Smooth muscle cell (in vitro differentiated cells): ENCODE data around the gene SNAP47. TPM values are rescaled to one million over a fixed set of nuclear protein-coding genes. Genes with fewer than 3 reads are reported as not detected.

Experiments used
- DNase-seq: peaks from one replicate; lab custom pipeline; 2025; ENCODE audit not compliant: unreplicated experiment; lab: John Stamatoyannopoulos, UW
- H2AFZ ChIP-seq: fragments of 200-600 bp; sonication (generic); 2 replicates; pipeline ENCODE4 v1.6.0; 2016; ENCODE audit warnings: antibody characterized with exemption, low read depth, mild to moderate bottlenecking
- H3F3A ChIP-seq: fragments of 200-600 bp; sonication (generic); 2 replicates; pipeline ENCODE4 v1.6.0; 2017; ENCODE audit warnings: antibody characterized with exemption, low read depth
- H3K27ac ChIP-seq: fragments of 200-600 bp; sonication (generic); 2 replicates; pipeline ENCODE4 v1.5.1; 2016; ENCODE audit warnings: low read depth, mild to moderate bottlenecking
- H3K27me3 ChIP-seq: fragments of 200-600 bp; sonication (generic); 2 replicates; pipeline ENCODE4 v1.6.1; 2016; ENCODE audit warnings: low read depth, mild to moderate bottlenecking
- H3K36me3 ChIP-seq: fragments of 200-600 bp; sonication (generic); 2 replicates; pipeline ENCODE4 v1.5.1; 2016; ENCODE audit warnings: low read depth
- H3K4me1 ChIP-seq: fragments of 200-600 bp; sonication (generic); 2 replicates; pipeline ENCODE4 v1.5.1; 2016; ENCODE audit warnings: low read depth
- H3K4me2 ChIP-seq: fragments of 200-600 bp; sonication (generic); 2 replicates; pipeline ENCODE4 v1.6.0; 2016; ENCODE audit warnings: mild to moderate bottlenecking
- H3K4me3 ChIP-seq: fragments of 200-600 bp; sonication (generic); 2 replicates; pipeline ENCODE4 v1.5.1; 2016; ENCODE audit warnings: mild to moderate bottlenecking
- H3K79me2 ChIP-seq: fragments of 200-600 bp; sonication (generic); 2 replicates; pipeline ENCODE4 v1.6.0; 2016; ENCODE audit warnings: low read depth, mild to moderate bottlenecking
- H3K9ac ChIP-seq: fragments of 200-600 bp; sonication (generic); 2 replicates; pipeline ENCODE4 v1.6.0; 2016; ENCODE audit warnings: low read depth
- H3K9me3 ChIP-seq: fragments of 200-600 bp; sonication (generic); replicated peaks from 2 replicates; pipeline ENCODE4 v1.5.1; 2016; ENCODE audit warnings: low read depth
- H4K20me1 ChIP-seq: fragments of 200-600 bp; sonication (generic); 2 replicates; pipeline ENCODE4 v1.6.0; 2016; ENCODE audit warnings: low read depth
- WGBS: methylation state at CpG from one replicate; pipeline ENCODE4 v1.1.7; 2016; ENCODE audit warnings: low lambda C conversion rate; 5-methylcytosine and 5-hydroxymethylcytosine counted together
- polyA plus RNA-seq: library from polyadenylated mRNA; unstranded; fragments of >200 nt; fragmentation: Nextera tagmentation; extraction: Ambion mirVana; gene quantifications from 2 replicates; pipeline ENCODE4 v1.2.1, GENCODE V29; 2016
- total RNA-seq: library from RNA; depleted of rRNA; stranded (reverse); fragments of >200 nt; gene quantifications from 2 replicates; pipeline ENCODE4 v1.2.3, GENCODE V29; 2014
- TF ChIP-seq, protein P1 (sequence below): fragments of 200-600 bp; sonication (generic); IDR thresholded peaks from 2 replicates; pipeline ENCODE4 v1.5.1; 2017; ENCODE audit warnings: borderline replicate concordance, mild to moderate bottlenecking, antibody characterized with exemption; ENCODE audit not compliant: insufficient read depth, poor library complexity, severe bottlenecking

Gene SNAP47
- total and polyA plus RNA-seq, 2 experiments from 2014 or later = 26.2 to 42.4 TPM

DNA sequence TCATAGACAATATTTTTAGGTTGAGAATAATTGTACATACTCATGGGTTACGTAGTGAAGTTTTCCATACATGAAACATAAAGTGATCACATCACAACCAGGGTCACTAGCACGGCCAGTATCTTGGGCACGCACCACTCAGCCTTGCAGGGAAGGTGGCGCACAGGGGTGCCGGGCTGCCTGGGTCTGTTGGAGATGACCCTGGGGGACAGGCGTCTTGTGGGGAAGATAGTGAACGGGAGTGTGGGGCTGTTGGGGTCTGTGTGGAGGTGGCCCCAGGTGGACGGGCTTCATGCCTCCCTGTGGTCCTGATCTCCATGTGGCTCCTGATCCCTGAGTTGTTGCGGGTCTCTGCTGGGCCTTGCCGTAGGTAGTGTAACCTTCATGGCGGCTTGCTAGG is 41.9 kb downstream of the SNAP47 start:
- 93% methylated on average over 11 of the region's 11 CpGs for WGBS
- Histone ChIP-seq H2AFZ (no peak overlapping the region), H3K79me2 (no peaks in the 10 kb centered on the region), H3K9ac (no peak overlapping the region), H3K4me1 (peaks cover 6% of the 10 kb centered on the region), H3K4me3 (no peak overlapping the region), H3K27me3 (no peaks in the 10 kb centered on the region), H3F3A (no peaks in the 10 kb centered on the region), H3K36me3 (no peaks in the 10 kb centered on the region), H3K9me3 (no peaks in the 10 kb centered on the region), H3K27ac (peak overlapping the region; percentile 97), H3K4me2 (no peak overlapping the region), H4K20me1 (peaks cover 53% of the 10 kb centered on the region)
- TF ChIP-seq, protein P1, sequence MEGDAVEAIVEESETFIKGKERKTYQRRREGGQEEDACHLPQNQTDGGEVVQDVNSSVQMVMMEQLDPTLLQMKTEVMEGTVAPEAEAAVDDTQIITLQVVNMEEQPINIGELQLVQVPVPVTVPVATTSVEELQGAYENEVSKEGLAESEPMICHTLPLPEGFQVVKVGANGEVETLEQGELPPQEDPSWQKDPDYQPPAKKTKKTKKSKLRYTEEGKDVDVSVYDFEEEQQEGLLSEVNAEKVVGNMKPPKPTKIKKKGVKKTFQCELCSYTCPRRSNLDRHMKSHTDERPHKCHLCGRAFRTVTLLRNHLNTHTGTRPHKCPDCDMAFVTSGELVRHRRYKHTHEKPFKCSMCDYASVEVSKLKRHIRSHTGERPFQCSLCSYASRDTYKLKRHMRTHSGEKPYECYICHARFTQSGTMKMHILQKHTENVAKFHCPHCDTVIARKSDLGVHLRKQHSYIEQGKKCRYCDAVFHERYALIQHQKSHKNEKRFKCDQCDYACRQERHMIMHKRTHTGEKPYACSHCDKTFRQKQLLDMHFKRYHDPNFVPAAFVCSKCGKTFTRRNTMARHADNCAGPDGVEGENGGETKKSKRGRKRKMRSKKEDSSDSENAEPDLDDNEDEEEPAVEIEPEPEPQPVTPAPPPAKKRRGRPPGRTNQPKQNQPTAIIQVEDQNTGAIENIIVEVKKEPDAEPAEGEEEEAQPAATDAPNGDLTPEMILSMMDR = no peak
- DNase-seq = no peak

DNA sequence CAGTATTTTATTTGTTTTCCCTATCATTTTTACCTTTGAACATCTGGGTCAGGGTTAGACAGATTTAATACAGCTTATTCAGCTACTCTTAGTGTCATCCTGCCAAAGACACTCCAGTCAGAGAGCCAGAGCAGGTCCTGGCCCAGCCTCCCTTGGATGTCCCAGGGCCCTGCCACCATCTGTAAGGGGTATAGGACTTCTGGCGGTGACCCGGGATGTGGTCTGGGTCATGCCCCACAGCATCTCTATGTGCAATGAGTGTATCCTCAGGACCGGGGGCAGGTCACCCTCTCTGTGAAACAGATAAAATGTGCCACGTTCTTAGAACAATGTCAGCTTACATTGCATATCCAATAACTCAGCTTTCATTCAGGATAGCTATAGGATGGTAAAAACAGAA is 42.4 kb downstream of the SNAP47 start:
- 97% methylated on average over 4 of the region's 4 CpGs for WGBS
- H3F3A ChIP-seq = no peaks in the 10 kb centered on the region
- H3K4me1 ChIP-seq = peaks cover 6% of the 10 kb centered on the region
- no peak overlapping the region for H3K4me3 ChIP-seq
- no peak overlapping the region for H3K4me2 ChIP-seq
- no peaks in the 10 kb centered on the region for H3K27me3 ChIP-seq
- H3K27ac ChIP-seq = no peak overlapping the region
- H3K36me3 ChIP-seq = no peaks in the 10 kb centered on the region
- no peaks in the 10 kb centered on the region for H3K79me2 ChIP-seq
- H4K20me1 ChIP-seq = peaks cover 53% of the 10 kb centered on the region
- TF ChIP-seq, protein P1 = no peak
- H2AFZ ChIP-seq = no peak overlapping the region
- H3K9ac ChIP-seq = no peak overlapping the region
- no peaks in the 10 kb centered on the region for H3K9me3 ChIP-seq
- DNase-seq = no peak

DNA sequence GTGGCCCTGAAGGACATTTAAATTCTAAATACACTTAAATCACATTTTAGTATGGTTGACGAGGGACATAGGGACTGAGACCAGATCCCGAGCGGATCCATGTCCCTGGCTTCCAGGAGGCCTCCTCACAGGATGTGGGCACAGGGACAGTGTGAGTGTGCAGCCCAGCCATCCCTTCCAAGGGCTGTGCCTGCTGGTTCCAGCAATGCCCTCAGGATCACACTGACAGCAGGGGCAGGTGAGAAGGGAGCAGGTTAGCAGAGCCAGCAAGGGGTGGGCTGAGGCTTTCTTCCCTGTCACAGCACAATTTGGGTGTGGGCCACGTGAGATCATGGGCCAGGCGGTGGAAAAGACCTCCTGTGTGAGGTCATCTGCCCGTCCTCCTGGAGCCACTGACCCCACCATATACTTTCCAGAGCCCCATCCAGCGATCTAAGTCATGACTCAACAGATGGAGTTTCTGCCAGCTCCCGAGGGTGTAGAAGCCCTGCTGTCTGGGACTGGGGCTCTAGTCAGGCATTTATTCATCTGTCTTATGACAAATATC is 43.2 kb downstream of the SNAP47 start:
- TF ChIP-seq, protein P1 = no peak
- Histone ChIP-seq H2AFZ (no peak overlapping the region), H3F3A (no peaks in the 10 kb centered on the region), H4K20me1 (peaks cover 45% of the 10 kb centered on the region), H3K9me3 (no peaks in the 10 kb centered on the region), H3K4me2 (no peak overlapping the region), H3K4me1 (peaks cover 6% of the 10 kb centered on the region), H3K27ac (no peak overlapping the region), H3K9ac (no peak overlapping the region), H3K79me2 (no peaks in the 10 kb centered on the region), H3K27me3 (no peaks in the 10 kb centered on the region), H3K4me3 (no peak overlapping the region), H3K36me3 (no peaks in the 10 kb centered on the region)
- no peak for DNase-seq
- 85% methylated on average over 8 of the region's 8 CpGs for WGBS

DNA sequence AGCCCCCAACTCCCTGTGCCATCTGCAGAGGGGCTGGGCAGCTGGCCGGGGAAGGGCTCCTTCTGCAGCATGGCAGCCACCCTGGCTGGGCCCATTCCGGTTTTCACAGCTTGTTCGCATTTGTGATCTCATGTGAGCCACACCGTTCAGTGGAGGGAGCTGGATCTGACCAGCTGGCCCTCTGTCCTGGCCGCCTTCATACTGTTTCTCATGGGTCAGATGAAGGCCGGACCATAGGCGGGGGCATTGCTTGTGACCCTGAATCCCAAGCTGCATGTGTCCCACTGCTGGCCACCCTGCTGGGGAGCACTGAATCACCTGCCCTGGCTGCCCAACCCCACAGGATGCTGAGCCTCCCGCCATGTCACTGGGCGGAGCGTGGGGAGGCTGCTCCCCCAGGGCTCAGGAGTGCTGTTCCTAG is 43.8 kb downstream of the SNAP47 start:
- Histone ChIP-seq H2AFZ (no peak overlapping the region), H3K4me2 (no peak overlapping the region), H3K27ac (no peak overlapping the region), H3K79me2 (no peaks in the 10 kb centered on the region), H3K27me3 (no peaks in the 10 kb centered on the region), H3K36me3 (no peaks in the 10 kb centered on the region), H3K4me3 (no peak overlapping the region), H3F3A (no peaks in the 10 kb centered on the region), H3K4me1 (peaks cover 6% of the 10 kb centered on the region), H3K9me3 (no peaks in the 10 kb centered on the region), H4K20me1 (peaks cover 40% of the 10 kb centered on the region), H3K9ac (no peak overlapping the region)
- TF ChIP-seq, protein P1 = no peak
- WGBS = 99% methylated on average over 10 of the region's 10 CpGs
- DNase-seq = no peak
